ENCODE data around the gene JPT1.
A peak's percentile ranks its signal among the peaks of the same experiment; 100 is the strongest.

The JPT1 gene

GRCh38 chr17:75154195-75155106 is at the start of gene JPT1:
Gene JPT1 (minus strand): TSS chr17:75154512. CDS start chr17:75154397, 115 bp downstream.
- Mint-ChIP-seq H3K4me3 (peak within 1 kb of the TSS; percentile 88), H3K36me3 (ENCODE audit: low read depth) (peaks cover 12% of the 10 kb centered on the region), H3K9me3 (no peaks in the 10 kb centered on the region), H3K27ac (peak within 1 kb of the TSS; percentile 90), H3K4me1 (ENCODE audit: low read depth) (peaks cover 34% of the 10 kb centered on the region), H3K27me3 (no peaks in the 10 kb centered on the region)
- intact Hi-C loops (cut with micrococcal nuclease), result loop anchor here (5.0 kb wide), 1 partner anchor 37 kb away; no protein-coding TSS in a partner anchor

- Mint-ChIP-seq H3K27me3 (no peaks in the 10 kb centered on the region), H3K4me1 (ENCODE audit: low read depth) (peaks cover 16% of the 10 kb centered on the region), H3K36me3 (ENCODE audit: low read depth) (peaks cover under 1% of the 10 kb centered on the region), H3K27ac (no peak overlapping the region), H3K9me3 (no peaks in the 10 kb centered on the region), H3K4me3 (no peak overlapping the region)
- intact Hi-C loops (cut with micrococcal nuclease), result loop anchor here (2.0 to 5.0 kb wide), 2 partner anchors 138 to 239 kb away; no protein-coding TSS in a partner anchor
Measured at GRCh38 chr17:75199886-75200618, 45.7 kb upstream of the JPT1 start.

GRCh38 chr17:75194879-75195278 is 40.6 kb upstream of the JPT1 start:
- Mint-ChIP-seq H3K4me1 (ENCODE audit: low read depth) (no peaks in the 10 kb centered on the region), H3K9me3 (no peaks in the 10 kb centered on the region), H3K27ac (no peak overlapping the region), H3K36me3 (ENCODE audit: low read depth) (no peaks in the 10 kb centered on the region), H3K27me3 (no peaks in the 10 kb centered on the region), H3K4me3 (no peak overlapping the region)
- intact Hi-C loops (cut with micrococcal nuclease), result no loop called here

GRCh38 chr17:75191584-75191983 is 37.3 kb upstream of the JPT1 start:
- H3K4me1 Mint-ChIP-seq (ENCODE audit: low read depth), result peaks cover 7% of the 10 kb centered on the region
- H3K36me3 Mint-ChIP-seq (ENCODE audit: low read depth), result no peaks in the 10 kb centered on the region
- no peak overlapping the region for H3K27ac Mint-ChIP-seq
- intact Hi-C loops (cut with micrococcal nuclease), result no loop called here
- H3K4me3 Mint-ChIP-seq, result no peak overlapping the region
- H3K27me3 Mint-ChIP-seq, result no peaks in the 10 kb centered on the region
- H3K9me3 Mint-ChIP-seq, result no peaks in the 10 kb centered on the region

GRCh38 chr17:75188614-75189013 is 34.3 kb upstream of the JPT1 start:
- no peak overlapping the region for H3K4me3 Mint-ChIP-seq
- no peaks in the 10 kb centered on the region for H3K36me3 Mint-ChIP-seq (ENCODE audit: low read depth)
- intact Hi-C loops (cut with micrococcal nuclease), result no loop called here
- no peaks in the 10 kb centered on the region for H3K9me3 Mint-ChIP-seq
- no peaks in the 10 kb centered on the region for H3K27me3 Mint-ChIP-seq
- H3K4me1 Mint-ChIP-seq (ENCODE audit: low read depth), result peaks cover 17% of the 10 kb centered on the region
- no peak overlapping the region for H3K27ac Mint-ChIP-seq

GRCh38 chr17:75183999-75184884 is 29.9 kb upstream of the JPT1 start:
- intact Hi-C loops (cut with micrococcal nuclease), result no loop called here
- Mint-ChIP-seq H3K4me1 (ENCODE audit: low read depth) (peaks cover 33% of the 10 kb centered on the region), H3K4me3 (peak overlapping the region; percentile 79), H3K36me3 (ENCODE audit: low read depth) (peaks cover 31% of the 10 kb centered on the region), H3K27me3 (no peaks in the 10 kb centered on the region), H3K9me3 (no peaks in the 10 kb centered on the region), H3K27ac (peak overlapping the region; percentile 99)

- peak within 1 kb of the TSS; percentile 99 for H3K27ac Mint-ChIP-seq
- H3K9me3 Mint-ChIP-seq, result no peaks in the 10 kb centered on the region
- H3K27me3 Mint-ChIP-seq, result no peaks in the 10 kb centered on the region
- H3K36me3 Mint-ChIP-seq (ENCODE audit: low read depth), result peaks cover 45% of the 10 kb centered on the region
- intact Hi-C loops (cut with micrococcal nuclease), result no loop called here
- H3K4me3 Mint-ChIP-seq, result peak within 1 kb of the TSS; percentile 79
- peaks cover 29% of the 10 kb centered on the region for H3K4me1 Mint-ChIP-seq (ENCODE audit: low read depth)
Measured at GRCh38 chr17:75182569-75183436, 28.5 kb upstream of the JPT1 start, which contains the start of gene SUMO2. Gene SUMO2 (minus strand): TSS chr17:75182959. CDS start chr17:75182834, 125 bp downstream.

GRCh38 chr17:75182319-75182568 is 27.9 kb upstream of the JPT1 start:
- H3K4me1 Mint-ChIP-seq (ENCODE audit: low read depth), result peaks cover 29% of the 10 kb centered on the region
- intact Hi-C loops (cut with micrococcal nuclease), result no loop called here
- H3K27me3 Mint-ChIP-seq, result no peaks in the 10 kb centered on the region
- peak overlapping the region; percentile 79 for H3K4me3 Mint-ChIP-seq
- H3K9me3 Mint-ChIP-seq, result no peaks in the 10 kb centered on the region
- H3K27ac Mint-ChIP-seq, result peak overlapping the region; percentile 99
- H3K36me3 Mint-ChIP-seq (ENCODE audit: low read depth), result peaks cover 51% of the 10 kb centered on the region

GRCh38 chr17:75181608-75182318 is 27.5 kb upstream of the JPT1 start:
- H3K27me3 Mint-ChIP-seq, result no peaks in the 10 kb centered on the region
- H3K4me3 Mint-ChIP-seq, result peak overlapping the region; percentile 79
- peaks cover 55% of the 10 kb centered on the region for H3K36me3 Mint-ChIP-seq (ENCODE audit: low read depth)
- intact Hi-C loops (cut with micrococcal nuclease), result no loop called here
- peak overlapping the region; percentile 99 for H3K27ac Mint-ChIP-seq
- H3K9me3 Mint-ChIP-seq, result no peaks in the 10 kb centered on the region
- peaks cover 29% of the 10 kb centered on the region for H3K4me1 Mint-ChIP-seq (ENCODE audit: low read depth)

- intact Hi-C loops (cut with micrococcal nuclease), result no loop called here
- Mint-ChIP-seq H3K27me3 (no peaks in the 10 kb centered on the region), H3K4me3 (peak overlapping the region; percentile 79), H3K9me3 (no peaks in the 10 kb centered on the region), H3K36me3 (ENCODE audit: low read depth) (peaks cover 62% of the 10 kb centered on the region), H3K27ac (peak overlapping the region; percentile 99), H3K4me1 (ENCODE audit: low read depth) (peaks cover 29% of the 10 kb centered on the region)
Measured at GRCh38 chr17:75181110-75181509, 26.8 kb upstream of the JPT1 start.

GRCh38 chr17:75178453-75178852 is 24.1 kb upstream of the JPT1 start:
- intact Hi-C loops (cut with micrococcal nuclease), result loop anchor here (10.0 kb wide), 1 partner anchor 114 kb away; no protein-coding TSS in a partner anchor
- H3K27ac Mint-ChIP-seq, result no peak overlapping the region

GRCh38 chr17:75176625-75177024 is 22.3 kb upstream of the JPT1 start:
- Mint-ChIP-seq H3K27ac (no peak overlapping the region), H3K36me3 (ENCODE audit: low read depth) (peaks cover 94% of the 10 kb centered on the region), H3K4me1 (ENCODE audit: low read depth) (peaks cover 13% of the 10 kb centered on the region), H3K9me3 (no peaks in the 10 kb centered on the region), H3K27me3 (no peaks in the 10 kb centered on the region), H3K4me3 (no peak overlapping the region)
- intact Hi-C loops (cut with micrococcal nuclease), result loop anchor here (10.0 kb wide), 1 partner anchor 112 kb away; no protein-coding TSS in a partner anchor

More at GRCh38 chr17:75178453-75178852, 24.1 kb upstream of the JPT1 start:
- no peaks in the 10 kb centered on the region for H3K9me3 Mint-ChIP-seq
- no peaks in the 10 kb centered on the region for H3K27me3 Mint-ChIP-seq
- no peak overlapping the region for H3K4me3 Mint-ChIP-seq
- H3K36me3 Mint-ChIP-seq (ENCODE audit: low read depth), result peaks cover 88% of the 10 kb centered on the region
- peaks cover 17% of the 10 kb centered on the region for H3K4me1 Mint-ChIP-seq (ENCODE audit: low read depth)
